Inflammatory macrophage treated with lipopolysaccharide for 4 hours (primary cell): ENCODE measurements around the gene LRCH3.
A peak's percentile ranks its signal among the peaks of the same experiment; 100 is the strongest.
"Not testable (repeated sequence)": the region's sequence is repeated elsewhere in the genome, so short reads cannot be mapped to it uniquely, and the experiment has no call there.

Experiments used
- DNase-seq: peaks from one replicate; pipeline ENCODE4 v3.0.0-alpha.2; 2020

The LRCH3 gene

DNA sequence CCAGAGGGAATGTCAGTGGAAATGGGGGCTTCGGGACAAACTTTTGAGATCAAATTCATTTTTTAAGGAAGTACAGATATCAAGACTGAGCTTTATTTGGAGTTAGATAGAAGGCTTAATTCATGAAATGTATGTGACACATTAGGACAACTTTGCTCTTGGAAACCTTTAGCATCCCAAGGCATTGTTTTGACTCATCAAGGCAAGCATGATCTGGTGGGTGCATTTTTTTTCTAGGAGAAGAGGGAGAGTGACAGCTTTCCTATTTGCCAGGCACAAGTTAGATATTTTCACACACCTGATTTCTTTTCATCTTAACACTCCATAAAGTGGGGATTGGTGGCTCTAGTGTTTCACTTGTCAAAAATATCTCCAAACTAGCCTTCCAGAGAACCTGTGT lies 97.5 kb downstream of the LRCH3 start:
- DNase-seq, result no peak

GRCh38 chr3:197889204-197889930 lies 98.3 kb downstream of the LRCH3 start:
- DNase-seq, result no peak

- no peak for DNase-seq
Observed at GRCh38 chr3:197890693-197891092, 99.6 kb downstream of the LRCH3 start.

DNA sequence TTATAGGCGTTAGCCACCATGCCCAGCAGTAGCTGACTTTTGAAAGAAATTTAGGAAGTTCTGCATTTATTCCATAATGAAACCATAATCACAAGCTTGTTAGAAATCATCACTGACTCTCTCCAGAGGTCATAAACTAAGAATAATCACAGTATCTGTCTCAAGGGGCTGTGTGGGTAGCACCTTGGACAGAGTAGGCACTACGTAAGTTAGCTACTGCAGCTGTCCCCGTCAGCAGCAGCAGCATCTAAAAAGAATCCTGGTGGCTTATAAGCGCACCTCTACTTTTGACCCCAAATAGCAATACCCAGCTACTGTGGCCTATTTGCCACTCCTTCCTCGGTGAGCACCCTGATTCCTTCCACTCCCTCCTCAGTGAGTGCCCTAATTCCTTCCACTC lies 101.1 kb downstream of the LRCH3 start:
- DNase-seq, result no peak

DNA sequence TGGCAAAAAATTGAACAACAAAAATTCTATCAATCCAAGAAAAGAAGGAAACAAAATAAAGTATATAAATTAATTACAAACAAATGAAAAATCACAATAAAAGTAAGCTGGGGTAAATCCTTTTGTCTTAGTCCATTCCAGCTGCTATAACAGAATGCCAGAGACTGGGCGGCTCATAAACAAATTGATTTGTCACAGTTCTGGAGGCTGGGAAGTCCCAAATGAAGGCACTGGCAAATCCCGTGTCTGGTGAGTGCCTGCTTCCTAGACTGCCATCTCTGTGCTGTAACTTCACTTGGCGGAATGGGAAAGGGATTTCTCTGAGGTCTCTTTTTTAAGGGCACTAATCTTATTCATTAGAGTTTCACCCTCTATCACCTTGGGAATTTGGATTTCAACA lies 105.4 kb downstream of the LRCH3 start:
- no peak for DNase-seq

DNA sequence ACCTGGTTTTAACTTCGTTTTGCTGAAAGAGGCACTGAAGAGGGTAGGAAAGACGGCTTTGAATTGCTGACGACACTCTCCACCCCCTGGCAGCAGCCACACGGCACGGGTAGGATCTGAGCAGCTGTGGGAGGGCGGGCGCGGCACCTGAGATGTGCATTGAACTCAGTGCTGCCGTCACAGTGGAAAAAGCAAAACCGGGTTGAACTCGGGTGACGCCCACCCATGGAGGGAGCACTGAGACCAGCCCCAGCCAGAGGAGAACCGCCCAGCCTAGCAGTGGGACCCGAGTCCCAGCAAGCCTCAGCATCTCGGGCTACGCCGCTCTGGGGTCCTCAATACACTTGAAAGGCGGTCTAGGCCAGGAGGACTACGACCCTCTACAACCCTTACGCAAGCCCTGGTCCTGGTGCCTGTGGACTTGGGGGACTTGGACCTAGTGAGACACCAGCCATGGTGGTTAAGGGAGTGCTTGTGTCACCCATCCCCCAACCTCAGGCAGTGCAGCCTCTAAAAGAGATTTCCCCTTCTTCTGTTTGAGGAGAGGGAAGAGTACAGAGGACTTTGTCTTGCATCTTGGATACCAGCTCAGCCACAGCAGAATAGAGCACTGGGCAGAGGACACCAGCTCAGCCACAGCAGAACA lies 108.9 kb downstream of the LRCH3 start:
- no peak for DNase-seq

GRCh38 chr3:197901626-197902025 lies 110.6 kb downstream of the LRCH3 start:
- no peak for DNase-seq

DNA sequence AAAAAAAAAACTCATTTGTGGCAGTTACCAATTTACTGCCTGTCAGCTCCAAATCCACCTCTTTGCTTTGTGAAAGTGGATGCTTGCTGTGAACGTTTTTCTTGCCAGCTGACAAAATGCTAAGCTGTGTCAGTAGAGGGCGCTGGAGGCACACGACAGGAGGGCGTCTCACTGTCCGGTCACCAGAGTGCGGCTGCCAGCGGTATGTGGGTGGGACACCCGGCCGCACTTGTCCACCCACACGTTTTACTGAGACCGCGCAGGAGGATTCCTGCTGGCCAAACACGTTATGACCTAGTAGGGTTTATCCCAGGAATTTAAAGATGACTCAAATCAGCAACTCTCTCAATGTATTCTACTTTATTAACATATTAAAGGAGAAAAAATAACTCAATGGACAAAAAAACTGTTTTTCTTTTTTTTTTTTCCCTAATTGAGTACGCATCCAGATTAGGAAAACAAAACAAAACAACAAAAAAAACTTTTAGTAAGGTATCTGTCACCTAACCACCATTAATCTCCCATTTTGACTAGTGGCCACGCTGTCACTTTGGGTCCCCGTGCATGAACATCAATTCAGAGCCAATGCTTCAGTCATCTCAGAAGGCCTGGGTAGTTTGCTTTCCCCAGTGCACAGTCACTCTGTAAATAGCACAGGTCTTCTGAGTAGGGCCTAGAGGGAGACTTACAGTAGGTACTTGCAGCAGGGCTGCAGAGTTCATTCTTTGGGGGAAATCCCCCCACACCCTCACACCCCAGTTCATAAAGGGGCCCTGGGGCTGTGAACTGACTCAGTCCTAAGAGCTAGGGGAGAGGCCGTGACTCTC lies 115.2 kb downstream of the LRCH3 start:
- peak; percentile 79 for DNase-seq

GRCh38 chr3:197906850-197907187 lies 115.8 kb downstream of the LRCH3 start:
- no peak for DNase-seq

- DNase-seq, result no peak
Observed at GRCh38 chr3:197907196-197907595, 116.1 kb downstream of the LRCH3 start.

DNA sequence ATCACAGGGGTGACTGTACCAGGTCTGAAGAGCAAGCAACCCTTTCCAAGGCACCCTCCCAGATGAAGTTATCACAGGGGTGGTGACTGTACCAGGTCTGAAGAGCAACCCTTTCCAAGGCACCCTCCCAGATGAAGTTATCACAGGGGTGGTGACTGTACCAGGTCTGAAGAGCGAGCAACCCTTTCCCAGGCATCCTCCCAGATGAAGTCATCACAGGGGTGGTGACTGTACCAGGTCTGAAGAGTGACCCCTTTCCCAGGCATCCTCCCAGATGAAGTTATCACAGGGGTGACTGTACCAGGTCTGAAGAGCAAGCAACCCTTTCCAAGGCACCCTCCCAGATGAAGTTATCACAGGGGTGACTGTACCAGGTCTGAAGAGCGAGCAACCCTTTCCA lies 117.5 kb downstream of the LRCH3 start:
- DNase-seq, result not testable (repeated sequence)

DNA sequence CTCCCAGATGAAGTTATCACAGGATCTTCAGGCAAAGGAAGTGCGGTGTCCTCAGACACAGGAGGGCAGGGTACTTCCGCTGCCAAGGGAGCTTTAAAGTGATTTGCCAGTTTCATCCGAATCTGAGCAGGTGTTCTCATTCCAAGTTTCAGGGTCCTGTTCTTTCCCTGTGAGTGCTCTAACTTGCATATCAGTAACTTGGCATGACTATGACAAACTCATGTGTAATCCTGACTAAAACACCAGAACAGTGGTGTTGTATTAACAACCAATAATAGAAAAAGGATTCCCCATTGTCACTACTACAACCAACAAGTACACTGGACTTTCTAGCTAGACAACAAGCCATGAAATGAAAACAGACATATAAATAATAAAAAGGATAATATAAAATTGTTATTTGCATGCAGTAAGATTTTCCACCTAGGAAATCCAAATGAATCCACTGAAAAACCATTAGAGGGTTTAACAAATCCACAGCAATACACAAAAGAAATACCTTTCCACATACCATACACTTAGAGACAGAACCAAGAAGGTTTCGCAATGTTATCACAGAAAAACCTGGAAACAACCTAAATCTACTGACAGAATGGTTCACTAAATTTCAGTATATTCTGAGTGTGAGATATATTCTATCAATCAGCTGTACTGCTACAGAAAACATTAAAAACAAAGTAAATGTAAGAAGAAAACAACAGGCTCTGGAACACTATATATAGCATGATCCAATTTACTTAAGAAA lies 118.1 kb downstream of the LRCH3 start:
- DNase-seq, result no peak

GRCh38 chr3:197912741-197913476 lies 121.9 kb downstream of the LRCH3 start:
- DNase-seq, result peak; percentile 5

DNA sequence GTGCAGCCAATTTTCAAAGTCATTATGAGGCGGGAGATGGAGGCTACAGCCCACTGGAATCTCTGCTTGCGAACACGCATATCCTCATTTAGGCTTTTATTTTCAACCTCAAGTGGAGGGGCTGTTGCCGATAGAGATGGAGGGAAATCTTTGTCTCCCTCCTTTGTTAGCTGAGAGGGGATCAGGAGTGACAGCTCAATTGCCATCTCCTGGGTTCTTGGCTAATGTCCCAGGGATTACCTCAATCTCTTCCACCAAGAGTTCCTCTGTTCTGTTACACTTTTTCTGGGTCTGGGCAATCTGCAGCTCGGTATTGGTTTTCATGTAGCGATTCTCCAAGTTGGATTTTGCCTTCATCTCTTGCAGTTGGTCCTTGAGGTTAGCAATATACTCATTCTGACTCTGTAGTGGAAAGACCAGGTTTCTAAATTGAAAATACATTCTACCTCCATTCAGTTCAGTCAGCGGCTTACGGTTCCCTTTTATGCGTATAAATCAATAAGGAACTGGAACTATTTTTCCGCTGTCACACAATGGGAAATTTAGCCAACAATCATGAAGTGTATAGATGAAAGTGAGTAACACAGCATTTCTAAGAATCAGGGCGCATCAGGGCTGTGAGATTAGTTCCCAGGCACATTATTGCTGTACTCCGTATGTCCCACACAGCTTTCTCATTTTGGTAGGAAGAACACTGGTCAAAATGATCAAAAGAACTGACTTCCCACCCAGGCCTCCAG lies 122.8 kb downstream of the LRCH3 start:
- peak; percentile 7 for DNase-seq

DNA sequence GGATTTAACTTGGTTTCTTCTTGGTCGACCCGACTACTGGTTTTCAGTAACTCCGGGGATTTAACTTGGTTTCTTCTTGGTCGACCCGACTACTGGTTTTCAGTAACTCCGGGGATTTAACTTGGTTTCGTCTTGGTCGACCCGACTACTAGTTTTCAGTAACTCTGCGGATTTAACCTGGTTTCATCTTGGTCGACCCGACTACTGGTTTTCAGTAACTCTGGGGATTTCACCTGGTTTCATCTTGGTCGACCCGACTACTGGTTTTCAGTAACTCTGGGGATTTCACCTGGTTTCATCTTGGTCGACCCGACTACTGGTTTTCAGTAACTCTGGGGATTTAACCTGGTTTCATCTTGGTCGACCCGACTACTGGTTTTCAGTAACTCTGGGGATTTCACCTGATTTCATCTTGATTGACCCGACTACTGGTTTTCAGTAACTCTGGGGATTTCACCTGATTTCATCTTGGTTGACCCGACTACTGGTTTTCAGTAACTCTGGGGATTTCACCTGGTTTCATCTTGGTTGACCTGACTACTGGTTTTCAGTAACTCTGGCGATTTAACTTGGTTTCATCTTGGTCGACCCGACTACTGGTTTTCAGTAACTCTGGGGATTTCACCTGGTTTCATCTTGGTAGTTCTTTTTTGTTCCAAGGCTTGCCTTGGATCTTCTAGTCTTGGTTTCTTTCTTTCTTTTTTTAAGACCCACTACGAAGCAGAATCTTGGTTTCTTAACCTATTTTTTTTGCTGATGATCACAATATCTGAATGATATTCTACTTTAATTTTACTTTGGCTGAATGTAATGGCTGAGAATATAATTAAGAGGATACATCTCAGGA lies 130.6 kb downstream of the LRCH3 start:
- not testable (repeated sequence) for DNase-seq

DNA sequence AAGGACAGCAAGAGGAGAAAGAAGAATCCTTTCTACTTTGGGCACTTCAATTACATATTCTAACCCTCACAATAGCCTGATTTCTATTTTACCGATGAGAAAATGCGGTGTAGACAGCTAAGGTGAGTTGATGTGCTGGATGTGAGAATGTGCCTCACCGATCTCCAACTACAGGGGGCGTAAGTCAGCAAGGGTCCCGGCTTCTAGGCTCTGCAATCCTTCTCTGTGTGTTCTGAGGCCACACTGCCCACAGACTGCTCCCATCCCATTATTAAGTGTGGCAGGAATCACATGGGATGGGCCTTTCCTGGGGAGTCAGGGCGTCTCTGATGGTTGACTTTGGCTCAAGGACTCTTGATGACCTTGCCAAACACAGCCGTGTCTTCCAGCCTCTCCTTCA lies 135.4 kb downstream of the LRCH3 start:
- DNase-seq, result no peak

- not testable (repeated sequence) for DNase-seq
Observed at GRCh38 chr3:197927578-197927977, 136.5 kb downstream of the LRCH3 start.

DNA sequence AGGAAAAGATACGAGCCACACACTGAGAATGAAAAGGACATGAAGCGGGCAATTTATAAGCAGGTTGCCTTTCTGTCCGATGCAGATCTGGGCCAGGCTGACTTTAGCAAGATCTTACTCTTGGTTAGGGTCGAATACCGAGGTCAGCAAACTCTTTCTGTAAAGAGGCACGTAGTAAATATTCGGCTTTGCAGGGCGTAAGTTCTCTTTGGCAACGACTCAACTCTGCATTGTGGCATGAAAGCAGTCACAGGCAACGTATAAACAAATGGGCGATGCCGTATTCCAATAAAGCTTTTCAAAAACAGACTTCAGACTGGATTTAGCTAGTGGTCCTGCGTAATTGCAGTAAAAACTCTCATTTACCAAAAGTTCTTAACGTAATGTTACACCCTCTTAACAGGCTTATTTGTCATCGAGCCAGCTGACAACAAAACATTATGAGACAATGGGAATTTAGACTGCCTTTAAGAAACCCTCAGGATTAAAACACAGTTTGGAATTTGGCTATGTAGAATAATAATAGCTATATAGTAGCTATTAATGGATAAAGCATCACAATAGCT lies 145.8 kb downstream of the LRCH3 start:
- DNase-seq, result no peak
